Measurements from ENCODE around the gene SOWAHA.
"Not testable (repeated sequence)": the region's sequence is repeated elsewhere in the genome, so short reads cannot be mapped to it uniquely, and the experiment has no call there.

SOWAHA gene

DNA sequence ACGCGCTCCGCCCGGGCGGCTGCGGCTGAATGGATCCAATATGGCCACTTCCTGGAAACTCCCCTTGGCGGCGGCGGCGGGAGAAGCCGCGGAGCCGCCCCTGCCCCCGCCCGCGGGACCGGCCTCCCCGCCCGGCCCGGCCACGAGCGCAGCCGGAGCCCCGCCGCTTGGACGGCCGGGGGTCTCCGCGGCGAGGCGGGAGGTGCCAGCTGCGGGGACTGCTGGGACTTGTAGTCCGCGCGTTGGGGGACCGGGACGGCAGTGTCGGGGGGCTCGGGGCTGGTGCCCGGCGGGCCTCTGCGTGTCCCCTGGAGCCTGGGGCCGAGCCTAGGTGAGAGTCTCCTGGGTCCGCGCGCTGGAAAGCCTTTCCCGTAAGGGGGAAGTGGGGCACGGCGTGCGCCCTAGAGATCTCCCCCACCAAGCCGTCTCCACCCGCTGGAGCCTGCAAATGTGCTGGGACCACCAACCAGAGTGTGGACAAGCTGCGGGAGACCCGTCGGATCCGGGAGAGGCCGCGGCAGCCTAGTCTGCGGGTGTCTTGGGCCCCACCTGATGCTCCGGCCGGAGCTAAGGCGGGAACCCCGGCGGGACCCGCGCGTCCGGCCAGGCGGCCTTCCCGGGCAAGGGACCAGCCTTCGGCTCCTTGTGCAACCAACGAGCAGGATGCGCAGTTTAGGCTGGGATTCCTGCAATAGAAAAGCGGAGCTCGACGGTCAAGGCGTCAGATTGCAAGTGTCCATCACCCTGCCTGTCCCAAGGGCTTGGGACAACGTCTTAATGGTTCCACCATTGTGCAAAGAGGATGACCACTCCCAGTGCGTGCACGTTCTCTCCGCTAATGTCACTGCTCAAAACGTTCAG lies 35.7 kb upstream of the SOWAHA start, which contains the start of gene SEPTIN8:
Gene SEPTIN8, minus strand, starts transcription at position 31 of the 861 bp plus-strand sequence. CDS start 102 bp downstream, outside the sequence.
- peak in 1 of 3 donors; percentile 40 for DNase-seq (ENCODE audit: low read depth in 2 of 3, low spot score in 1 of 3)

DNA sequence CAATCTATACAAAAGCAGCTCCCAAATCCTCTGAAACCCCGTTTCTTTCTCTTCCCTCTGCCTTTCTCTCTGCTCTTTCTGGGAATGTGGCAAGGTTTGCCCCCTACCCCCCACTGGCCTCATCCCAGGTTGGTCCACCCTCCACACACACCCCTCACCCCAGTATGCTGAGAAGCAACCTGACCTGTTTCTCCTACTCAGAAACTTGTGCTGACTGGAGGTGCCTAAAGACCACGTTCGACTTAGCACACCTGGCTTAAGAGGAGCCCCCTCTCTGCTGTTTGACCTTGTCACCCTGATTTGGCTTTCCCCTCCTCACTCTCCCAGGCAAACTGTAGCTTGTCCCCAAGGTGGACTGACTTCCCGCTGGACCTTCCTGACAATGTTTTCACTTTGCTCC lies 35.0 kb upstream of the SOWAHA start:
- no peak for DNase-seq (ENCODE audit: low read depth in 2 of 3, low spot score in 1 of 3)

DNA sequence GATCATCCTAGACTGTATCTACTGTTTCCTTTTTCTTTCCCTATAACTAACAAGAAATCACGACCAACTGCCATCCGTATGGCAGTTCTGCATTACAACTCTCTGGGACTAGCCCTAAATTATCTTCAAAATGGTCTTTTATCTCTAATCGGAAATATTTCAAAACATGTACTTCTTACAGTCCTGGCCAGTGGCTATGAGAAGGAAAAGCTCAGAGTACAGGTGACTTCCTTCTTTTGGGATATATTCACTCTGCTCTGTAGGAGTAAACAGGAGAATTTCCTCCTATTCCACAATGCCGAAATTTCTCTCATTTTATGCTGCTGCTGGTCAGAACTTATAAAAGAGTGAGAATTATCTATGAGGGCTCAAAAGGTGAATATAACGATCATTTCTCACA lies 34.2 kb upstream of the SOWAHA start:
- no peak for DNase-seq (ENCODE audit: low read depth in 2 of 3, low spot score in 1 of 3)

DNA sequence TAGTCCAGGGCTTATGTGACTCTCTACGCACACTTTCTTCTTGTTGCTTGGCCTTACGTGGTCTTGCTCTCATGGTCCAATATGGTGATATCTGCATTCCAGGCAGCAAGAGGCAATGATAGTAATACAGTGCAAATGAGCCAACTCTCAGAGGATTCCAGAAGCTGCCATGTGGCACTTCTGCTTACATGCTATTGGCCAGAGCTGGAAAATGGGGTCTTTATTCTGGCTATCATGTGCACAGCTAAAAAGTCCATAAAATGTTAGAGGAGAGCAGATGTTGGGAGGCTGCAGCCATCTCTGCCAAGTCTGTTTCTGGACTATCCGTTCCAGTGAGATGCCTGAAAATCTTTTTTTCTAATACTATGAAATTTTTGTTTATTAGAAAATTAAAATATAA lies 33.1 kb upstream of the SOWAHA start:
- DNase-seq (ENCODE audit: low read depth in 2 of 3, low spot score in 1 of 3), result no peak

DNA sequence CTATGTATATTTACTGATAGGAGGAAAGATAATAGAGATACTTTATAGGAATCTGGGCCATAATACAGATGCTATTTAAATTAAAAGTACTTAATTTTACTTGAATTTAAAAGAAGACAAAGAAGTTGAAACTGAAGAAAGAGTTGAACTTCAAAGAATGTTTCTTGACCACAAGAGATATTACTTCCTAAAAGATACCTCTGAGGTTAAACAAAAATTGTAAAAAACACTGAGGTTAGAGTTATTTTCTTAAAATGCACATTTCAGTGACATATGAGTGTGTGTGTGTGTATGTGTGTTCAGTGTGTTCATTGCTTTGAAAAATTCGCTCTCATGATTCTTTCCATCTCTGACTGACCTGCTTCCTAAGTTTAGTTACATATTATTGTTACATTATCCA lies 32.5 kb upstream of the SOWAHA start:
- no peak for DNase-seq (ENCODE audit: low read depth in 2 of 3, low spot score in 1 of 3)

DNA sequence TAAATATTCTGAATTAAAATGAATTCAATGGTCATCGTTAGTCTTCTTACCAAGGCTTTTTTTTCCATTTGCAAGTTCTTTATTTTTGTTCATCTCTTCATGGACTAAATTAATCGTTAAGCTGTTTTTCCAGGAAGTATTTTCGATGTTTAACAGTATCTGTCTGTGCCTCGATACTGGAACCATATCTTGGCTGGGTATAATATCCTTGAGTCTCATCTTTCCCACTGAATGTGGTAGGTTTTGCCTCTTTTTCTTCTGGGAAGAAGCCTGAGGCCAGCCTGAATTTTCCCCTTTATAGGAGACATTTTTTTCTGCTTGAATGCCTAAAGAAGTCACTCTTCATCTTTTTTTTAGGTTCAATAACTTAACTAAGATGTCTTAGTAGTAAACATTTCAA lies 32.1 kb upstream of the SOWAHA start:
- no peak for DNase-seq (ENCODE audit: low read depth in 2 of 3, low spot score in 1 of 3)

DNA sequence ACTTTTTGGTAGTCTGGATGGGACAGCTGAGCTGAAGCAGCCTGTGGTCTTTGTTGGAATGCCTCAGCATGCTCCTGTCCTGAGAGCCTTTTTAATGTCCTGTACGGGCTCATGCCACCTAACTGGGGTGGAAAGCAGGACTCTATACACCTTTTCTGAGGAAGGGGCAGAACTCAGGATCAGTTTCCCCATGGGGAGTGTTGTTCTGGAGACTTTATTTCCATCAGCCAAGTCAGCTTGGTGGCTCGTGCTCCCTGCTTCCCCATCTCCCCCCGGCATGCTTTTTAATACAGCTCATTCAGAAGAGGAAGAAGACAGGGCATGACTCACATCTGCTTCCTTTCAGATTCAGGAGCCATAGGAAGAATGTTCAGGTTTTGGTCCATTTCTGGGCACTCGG lies 31.0 kb upstream of the SOWAHA start:
- DNase-seq (ENCODE audit: low read depth in 2 of 3, low spot score in 1 of 3), result no peak

DNA sequence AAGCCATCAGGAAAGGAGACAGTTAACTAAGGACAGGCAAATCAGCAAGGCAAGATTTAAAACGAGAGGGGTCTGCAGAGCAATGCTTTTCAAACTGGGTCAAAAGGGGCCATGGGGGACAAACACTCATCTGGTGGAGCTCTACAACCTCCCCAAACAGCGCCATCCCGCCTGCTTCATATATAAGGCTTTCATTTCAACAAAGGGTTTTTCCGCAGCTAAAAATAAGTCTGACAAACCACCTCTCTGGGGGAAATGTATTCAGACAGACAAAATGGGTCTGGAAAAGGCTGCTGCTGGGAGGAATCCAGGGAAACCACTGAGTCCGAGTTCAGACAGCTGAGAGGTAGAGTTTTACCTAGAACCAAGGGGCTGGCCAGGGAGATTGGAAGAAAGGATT lies 27.7 kb upstream of the SOWAHA start:
- no peak for DNase-seq (ENCODE audit: low read depth in 2 of 3, low spot score in 1 of 3)

DNA sequence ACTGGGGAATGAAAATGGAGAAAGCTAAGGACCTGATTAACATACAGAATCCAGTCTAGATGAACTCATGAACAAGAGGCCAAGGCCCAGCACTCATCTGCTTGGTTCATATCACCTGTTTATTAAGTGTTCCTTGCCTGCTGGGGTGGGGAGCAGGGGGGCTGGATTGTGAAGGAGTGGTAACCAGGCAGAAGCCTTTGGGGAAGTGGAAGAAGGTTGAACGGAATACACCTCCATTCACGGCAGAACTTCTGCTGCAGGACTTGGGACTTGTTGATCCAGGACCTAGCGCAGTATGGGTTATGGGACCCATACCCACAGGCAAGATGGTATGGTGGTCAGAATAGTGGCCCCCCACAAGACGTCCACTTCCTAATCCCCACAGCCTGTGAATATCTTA lies 27.2 kb upstream of the SOWAHA start:
- no peak for DNase-seq (ENCODE audit: low read depth in 2 of 3, low spot score in 1 of 3)

DNA sequence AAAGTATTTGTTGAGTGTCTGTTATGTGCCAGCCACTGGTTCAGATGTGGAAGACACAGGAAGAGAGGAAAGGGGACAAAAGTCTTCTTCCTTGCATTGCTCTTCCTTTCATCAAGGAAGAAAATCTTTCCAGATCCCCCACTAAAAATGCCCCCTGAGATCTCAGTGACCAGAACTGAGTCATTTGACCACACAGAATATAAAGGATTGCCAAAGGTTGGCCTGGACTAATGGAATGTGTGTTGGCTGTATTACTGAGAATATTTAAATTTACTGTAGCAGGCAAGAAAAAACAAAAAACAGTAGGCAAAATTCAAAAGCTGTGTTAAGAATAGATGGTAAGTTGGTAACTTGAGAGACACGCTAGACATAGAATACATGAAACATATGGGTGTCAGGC lies 26.0 kb upstream of the SOWAHA start:
- no peak for DNase-seq (ENCODE audit: low read depth in 2 of 3, low spot score in 1 of 3)

DNA sequence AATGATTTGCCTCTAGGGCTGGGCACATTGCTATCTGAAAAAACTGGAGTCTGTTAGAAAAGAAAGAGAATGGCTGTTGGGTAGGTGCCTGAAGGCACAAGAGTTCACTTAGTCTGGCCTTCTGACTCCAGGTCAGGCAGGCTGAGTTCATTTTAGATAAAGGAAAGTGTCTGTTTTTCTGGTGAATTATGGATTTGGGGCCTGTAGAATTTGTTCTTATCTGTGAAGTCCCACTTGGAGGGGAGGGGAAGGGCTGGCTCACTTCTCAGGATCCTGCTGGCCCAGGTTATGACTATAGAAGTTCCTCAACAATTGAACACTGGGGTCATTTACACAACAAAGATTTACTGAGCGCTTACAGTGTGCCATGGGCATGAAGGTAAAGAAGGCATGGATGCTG lies 24.6 kb upstream of the SOWAHA start:
- DNase-seq (ENCODE audit: low read depth in 2 of 3, low spot score in 1 of 3), result no peak

DNA sequence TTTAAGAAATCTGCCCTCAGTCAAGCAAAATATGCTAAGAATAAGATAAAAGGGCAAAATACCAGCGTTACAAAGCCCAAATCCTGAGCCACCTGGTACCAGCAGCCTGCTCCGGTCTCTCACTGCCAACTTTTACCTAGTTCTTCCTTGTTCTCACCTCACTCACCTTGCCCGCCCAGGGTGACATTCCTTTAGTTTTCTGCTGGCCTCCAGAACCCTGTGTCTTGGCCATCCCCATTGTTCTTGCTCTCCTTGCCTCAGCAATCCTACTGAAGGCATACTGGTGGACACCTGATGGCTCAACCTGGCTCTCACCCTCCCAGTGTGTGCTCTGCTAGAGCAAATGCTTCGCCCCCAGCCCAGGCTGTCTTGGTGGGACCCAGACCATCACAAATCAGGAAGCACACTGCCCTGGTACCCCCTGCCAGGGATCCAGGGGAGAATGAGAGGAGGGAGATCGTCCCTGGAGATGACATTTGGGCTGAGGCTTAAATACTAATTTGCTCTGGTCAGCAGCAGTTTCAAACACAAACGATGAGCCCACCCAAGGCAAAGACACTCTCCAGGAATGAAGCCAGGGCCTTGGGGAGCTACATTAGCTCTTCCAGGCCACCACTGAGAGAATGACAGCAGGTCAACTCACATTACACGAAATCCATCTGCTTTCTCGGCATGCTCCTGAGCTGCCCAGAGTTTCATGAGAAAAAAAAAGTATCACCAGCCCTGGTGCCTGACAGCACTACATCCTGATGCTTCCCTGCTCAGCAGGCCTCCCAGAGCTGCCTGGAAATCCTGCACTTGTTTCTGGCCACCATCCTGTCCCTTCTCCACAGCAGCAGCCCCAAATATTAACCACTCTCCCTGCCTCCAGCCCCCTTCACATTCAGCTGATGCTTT lies 23.9 kb upstream of the SOWAHA start:
- DNase-seq (ENCODE audit: low read depth in 2 of 3, low spot score in 1 of 3), result no peak

DNA sequence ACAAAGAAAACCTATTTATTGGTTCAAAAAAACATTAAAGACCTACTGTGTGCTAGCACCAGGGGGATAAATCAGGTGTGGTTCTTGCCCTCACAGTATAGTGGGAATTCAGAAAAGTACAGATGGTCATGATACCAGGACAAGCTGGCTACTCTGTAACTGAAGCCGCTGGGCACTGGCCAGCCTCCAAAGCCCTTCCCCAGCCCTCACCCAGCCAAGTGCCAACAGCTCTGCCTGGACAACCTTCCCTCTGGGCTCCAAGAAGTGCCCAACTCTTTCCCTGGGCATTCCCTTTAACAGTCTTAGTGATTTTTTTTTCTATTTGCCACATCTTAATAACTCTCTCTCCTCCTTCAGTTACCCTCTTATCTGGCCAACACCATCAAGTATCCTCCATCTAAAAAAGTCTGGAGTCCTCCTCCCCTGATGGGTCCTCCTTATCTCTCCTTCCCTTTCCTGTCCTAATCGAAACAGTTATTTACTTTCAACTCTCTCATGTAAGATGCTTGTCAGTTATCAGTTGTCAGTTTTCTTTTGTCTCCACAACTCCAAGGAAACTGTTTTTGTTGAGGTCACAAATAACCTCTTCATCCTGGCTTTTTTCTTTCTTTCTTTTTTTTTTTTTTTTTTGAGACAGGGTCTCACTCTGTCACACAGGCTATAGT lies 22.8 kb upstream of the SOWAHA start:
- DNase-seq (ENCODE audit: low read depth in 2 of 3, low spot score in 1 of 3), result no peak

DNA sequence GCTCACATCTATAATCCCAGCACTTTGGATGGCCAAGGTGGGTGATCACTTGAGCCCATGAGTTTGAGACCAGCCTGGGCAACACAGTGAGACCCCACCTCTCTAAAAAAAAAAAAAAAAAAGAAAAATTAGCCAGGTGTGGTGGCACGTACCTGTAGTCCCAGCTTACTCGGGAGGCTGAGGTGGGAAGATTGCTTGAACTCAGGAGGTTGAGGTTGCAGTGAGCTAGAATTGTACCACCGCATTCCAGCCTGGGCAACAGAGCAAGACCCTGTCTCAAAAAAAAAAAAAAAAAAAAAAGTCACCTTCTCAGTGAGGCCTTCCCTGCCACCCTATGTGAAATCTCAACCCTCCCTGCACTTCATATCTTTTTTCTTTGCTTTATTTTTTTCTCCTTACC lies 22.1 kb upstream of the SOWAHA start:
- DNase-seq (ENCODE audit: low read depth in 2 of 3, low spot score in 1 of 3), result no peak

DNA sequence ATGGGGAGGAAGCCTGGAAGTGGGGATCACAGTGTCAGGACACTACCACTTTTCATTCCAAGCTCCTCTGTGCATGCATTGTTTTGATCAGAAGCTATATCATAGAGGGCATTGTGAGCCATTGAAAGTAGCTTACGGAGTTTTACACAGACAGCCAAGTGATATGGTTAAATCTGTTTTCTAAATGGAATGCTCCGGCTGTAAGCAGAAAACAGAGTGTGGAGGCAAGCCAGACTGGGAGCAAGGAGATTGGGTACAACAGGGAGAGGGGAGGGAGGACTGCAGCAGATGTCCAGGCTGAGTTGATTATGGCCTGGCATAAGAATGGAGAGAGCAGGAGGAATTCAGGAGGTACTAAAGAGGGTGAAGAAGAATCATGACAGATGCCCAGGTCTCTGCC lies 15.5 kb upstream of the SOWAHA start:
- no peak for DNase-seq (ENCODE audit: low read depth in 2 of 3, low spot score in 1 of 3)

DNA sequence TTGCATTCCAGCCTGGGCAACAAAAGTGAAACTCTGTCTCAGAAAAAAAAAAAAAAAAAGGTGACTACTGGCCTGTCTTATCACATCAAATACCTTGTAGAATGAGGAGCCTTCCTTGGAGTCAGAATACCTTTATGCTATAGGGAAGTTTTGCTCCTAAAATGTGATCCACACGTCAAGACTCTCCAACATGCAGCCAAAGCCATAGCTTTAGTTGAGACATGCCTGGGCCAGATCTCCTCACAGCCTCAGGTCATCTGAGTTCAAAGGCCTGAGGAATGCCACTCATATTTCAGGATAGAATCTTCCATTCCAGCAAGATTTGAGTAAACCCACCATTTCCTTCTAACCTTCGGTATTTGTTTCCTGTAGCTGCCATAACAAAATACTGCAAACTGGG lies 13.7 kb upstream of the SOWAHA start:
- no peak for DNase-seq (ENCODE audit: low read depth in 2 of 3, low spot score in 1 of 3)

DNA sequence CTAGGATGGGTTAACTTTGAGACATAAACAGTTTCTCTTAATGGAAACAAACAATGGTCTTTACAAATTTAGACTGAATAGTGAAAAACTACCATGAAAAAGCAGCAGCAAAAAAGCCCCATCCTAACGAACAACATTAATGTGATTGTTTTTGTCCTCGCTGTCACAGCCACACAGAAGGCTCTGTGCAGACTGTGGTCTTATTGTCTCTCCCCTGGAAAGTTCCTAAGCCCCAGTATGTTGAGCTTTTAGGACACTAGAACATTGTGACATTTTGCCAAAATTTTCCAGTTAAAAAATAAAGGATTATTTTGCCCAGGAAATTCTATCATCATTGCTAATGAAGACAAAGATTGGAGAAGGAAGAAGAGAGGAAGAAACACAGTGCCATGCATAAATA lies 12.6 kb upstream of the SOWAHA start:
- no peak for DNase-seq (ENCODE audit: low read depth in 2 of 3, low spot score in 1 of 3)

DNA sequence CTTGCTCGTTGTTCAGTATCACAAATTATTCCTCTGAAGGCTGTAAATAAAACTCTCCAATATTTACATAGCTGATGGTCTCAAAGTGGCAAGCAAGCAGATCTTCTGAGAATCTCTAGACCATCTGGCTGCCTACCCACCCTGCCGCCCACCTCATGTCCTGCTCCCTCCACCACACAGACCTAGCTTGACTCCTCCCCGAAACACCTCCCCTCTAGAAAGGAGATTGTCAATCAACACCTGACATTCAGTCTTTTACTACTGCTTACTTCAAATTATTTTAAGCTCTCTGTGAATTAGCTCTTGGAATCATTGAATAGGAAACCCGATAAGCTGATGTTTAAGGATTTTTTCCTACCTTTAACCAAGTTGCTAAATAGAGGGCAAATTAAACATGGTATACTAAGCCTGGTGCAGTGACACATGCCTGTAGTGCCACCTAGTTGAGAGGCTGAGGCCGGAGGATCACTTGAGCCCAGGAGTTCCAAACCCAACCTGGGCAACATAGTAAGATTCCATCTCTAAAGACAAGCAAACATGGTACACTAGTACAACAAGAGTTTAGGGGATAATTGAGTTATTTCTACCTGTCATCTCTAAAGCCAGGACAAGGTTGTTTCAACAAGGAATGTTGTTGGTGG lies 10.9 kb upstream of the SOWAHA start:
- no peak for DNase-seq (ENCODE audit: low read depth in 2 of 3, low spot score in 1 of 3)

DNA sequence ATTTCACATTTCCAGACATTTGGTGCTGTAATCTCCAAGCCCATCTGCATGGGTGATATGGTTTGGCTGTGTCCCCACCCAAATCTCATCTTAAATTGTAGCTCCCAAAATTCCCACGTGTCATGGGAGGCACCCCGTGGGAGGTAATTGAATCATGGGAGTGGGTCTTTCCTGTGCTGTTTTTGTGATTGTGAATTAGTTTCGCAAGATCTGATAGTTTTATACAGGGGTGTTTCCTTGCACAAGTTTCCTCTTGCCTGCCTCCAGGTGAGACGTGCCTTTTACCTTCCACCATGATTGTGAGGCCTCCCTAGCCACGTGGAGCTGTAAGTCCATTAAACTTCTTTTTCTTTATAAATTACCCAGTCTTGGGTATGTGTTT lies 10.4 kb upstream of the SOWAHA start:
- DNase-seq (ENCODE audit: low read depth in 2 of 3, low spot score in 1 of 3), result not testable (repeated sequence)

DNA sequence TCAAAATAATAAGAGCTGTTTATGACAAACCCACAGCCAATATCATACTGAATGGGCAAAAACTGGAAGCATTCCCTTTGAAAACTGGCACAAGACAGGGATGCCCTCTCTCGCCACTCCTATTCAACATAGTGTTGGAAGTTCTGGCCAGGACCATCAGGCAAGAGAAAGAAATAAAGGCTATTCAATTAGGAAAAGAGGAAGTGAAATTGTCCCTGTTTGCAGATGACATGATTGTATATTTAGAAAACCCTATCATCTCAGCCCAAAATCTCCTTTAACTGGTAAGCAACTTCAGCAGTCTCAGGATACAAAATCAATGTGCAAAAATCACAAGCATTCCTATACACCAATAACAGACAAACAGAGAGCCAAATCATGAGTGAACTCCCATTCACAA lies 8.9 kb upstream of the SOWAHA start:
- not testable (repeated sequence) for DNase-seq (ENCODE audit: low read depth in 2 of 3, low spot score in 1 of 3)

DNA sequence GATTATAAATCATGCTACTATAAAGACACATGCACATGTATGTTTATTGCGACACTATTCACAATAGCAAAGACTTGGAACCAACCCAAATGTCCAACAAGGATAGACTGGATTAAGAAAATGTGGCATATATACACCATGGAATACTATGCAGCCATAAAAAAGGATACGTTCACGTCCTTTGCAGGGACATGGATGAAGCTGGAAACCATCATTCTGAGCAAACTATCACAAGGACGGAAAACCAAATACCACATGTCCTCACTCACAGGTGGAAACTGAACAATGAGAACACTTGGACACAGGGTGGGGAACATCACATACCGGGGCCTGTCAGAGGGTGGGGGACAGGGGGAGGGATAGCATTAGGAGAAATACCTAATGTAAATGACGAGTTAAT lies 7.2 kb upstream of the SOWAHA start:
- not testable (repeated sequence) for DNase-seq (ENCODE audit: low read depth in 2 of 3, low spot score in 1 of 3)

Data from stimulated activated CD4-positive, alpha-beta T cell treated with anti-CD3 and anti-CD28 coated beads, Interleukin-12 subunit alpha, Interleukin-12 subunit beta, amount 100 ng/mL, for 48 hours (primary cell).